PFSK-1 (cell line): ENCODE measurements around the gene TLCD5.

ENCODE experiments used
- FOXP2 ChIP-seq: optimal IDR thresholded peaks from 2 replicates; pipeline ENCODE3; 2011; ENCODE audit warnings: borderline replicate concordance, control low read depth, inconsistent platforms; ENCODE audit not compliant: insufficient read depth; ENCODE audit errors: extremely low read length, extremely low read depth
- POLR2AphosphoS5 ChIP-seq: IDR thresholded peaks from 2 replicates; pipeline ENCODE4 v1.6.1; 2012; ENCODE audit warnings: low read depth, mild to moderate bottlenecking, control low read depth, low read length, moderate library complexity
- SIN3A ChIP-seq: IDR thresholded peaks from 2 replicates; pipeline ENCODE4 v1.6.1; 2012; ENCODE audit warnings: mild to moderate bottlenecking, low read length, moderate library complexity, borderline replicate concordance; ENCODE audit not compliant: insufficient read depth
- TAF1 ChIP-seq: IDR thresholded peaks from 2 replicates; pipeline ENCODE4 v1.6.1; 2012; ENCODE audit warnings: low read length, control low read depth, borderline replicate concordance; ENCODE audit not compliant: insufficient read depth
- TF ChIP-seq, protein P1 (sequence below), 2 experiments: IDR thresholded peaks; 2 replicates each; pipeline versions ENCODE4 v1.6.1 to v1.8.0; 2011 to 2012; ENCODE audit warnings: low read depth in 2 of 2, low read length in 2 of 2, control low read depth in 1 of 2, inconsistent platforms in 1 of 2, mild to moderate bottlenecking in 1 of 2, moderate library complexity in 1 of 2; ENCODE audit not compliant: insufficient read depth in 1 of 2

TLCD5 gene

GRCh38 chr11:120298461-120298860 is 26.6 kb upstream of the TLCD5 start:
- TF ChIP-seq SIN3A (no peak), POLR2AphosphoS5 (no peak), TAF1 (no peak), FOXP2 (no peak)
- TF ChIP-seq, protein P1, sequence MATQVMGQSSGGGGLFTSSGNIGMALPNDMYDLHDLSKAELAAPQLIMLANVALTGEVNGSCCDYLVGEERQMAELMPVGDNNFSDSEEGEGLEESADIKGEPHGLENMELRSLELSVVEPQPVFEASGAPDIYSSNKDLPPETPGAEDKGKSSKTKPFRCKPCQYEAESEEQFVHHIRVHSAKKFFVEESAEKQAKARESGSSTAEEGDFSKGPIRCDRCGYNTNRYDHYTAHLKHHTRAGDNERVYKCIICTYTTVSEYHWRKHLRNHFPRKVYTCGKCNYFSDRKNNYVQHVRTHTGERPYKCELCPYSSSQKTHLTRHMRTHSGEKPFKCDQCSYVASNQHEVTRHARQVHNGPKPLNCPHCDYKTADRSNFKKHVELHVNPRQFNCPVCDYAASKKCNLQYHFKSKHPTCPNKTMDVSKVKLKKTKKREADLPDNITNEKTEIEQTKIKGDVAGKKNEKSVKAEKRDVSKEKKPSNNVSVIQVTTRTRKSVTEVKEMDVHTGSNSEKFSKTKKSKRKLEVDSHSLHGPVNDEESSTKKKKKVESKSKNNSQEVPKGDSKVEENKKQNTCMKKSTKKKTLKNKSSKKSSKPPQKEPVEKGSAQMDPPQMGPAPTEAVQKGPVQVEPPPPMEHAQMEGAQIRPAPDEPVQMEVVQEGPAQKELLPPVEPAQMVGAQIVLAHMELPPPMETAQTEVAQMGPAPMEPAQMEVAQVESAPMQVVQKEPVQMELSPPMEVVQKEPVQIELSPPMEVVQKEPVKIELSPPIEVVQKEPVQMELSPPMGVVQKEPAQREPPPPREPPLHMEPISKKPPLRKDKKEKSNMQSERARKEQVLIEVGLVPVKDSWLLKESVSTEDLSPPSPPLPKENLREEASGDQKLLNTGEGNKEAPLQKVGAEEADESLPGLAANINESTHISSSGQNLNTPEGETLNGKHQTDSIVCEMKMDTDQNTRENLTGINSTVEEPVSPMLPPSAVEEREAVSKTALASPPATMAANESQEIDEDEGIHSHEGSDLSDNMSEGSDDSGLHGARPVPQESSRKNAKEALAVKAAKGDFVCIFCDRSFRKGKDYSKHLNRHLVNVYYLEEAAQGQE (IDR thresholded peaks at IDR 0.05; ENCODE audit: insufficient read depth in 1 of 2, low read depth in 2 of 2, low read length in 2 of 2): no peak

- TF ChIP-seq TAF1 (no peak), FOXP2 (no peak), POLR2AphosphoS5 (no peak), SIN3A (no peak)
- TF ChIP-seq, protein P1 (IDR thresholded peaks at IDR 0.05; ENCODE audit: insufficient read depth in 1 of 2, low read depth in 2 of 2, low read length in 2 of 2): no peak
Observed at GRCh38 chr11:120302001-120302805, 22.9 kb upstream of the TLCD5 start.

DNA sequence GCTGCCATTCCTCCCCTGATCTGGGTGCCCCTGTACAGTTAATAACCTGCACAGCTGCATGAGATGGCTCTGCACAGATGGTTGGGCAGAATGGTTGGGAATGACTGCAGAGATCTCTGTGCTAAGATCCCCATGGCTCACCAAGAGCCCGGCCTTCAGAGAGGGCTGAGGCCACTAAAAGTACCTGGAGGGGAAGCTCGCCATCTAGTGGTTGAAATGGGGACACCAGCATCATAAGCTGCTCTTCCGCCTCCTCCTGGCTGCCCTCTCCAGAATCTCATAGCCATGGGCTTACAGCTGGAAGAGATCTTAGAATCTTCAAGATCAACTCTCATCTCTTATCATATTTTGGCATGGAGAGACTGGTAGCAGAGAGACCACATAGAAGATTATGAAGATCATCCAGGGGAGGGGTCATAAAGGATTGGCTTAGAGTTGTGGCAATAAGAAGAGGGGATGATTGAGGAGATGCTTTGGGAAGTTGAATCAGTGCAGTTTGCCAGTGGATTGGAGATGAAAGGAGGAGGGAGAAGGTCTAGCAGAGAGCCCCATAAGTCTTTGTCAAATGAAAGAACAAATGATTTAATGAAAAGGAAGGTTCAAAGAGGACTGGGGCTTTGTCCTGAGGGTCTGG is 22.0 kb upstream of the TLCD5 start:
- no peak for TF ChIP-seq FOXP2
- no peak for TF ChIP-seq POLR2AphosphoS5
- TF ChIP-seq, protein P1 (IDR thresholded peaks at IDR 0.05; ENCODE audit: insufficient read depth in 1 of 2, low read depth in 2 of 2, low read length in 2 of 2): no peak
- TF ChIP-seq TAF1: no peak

DNA sequence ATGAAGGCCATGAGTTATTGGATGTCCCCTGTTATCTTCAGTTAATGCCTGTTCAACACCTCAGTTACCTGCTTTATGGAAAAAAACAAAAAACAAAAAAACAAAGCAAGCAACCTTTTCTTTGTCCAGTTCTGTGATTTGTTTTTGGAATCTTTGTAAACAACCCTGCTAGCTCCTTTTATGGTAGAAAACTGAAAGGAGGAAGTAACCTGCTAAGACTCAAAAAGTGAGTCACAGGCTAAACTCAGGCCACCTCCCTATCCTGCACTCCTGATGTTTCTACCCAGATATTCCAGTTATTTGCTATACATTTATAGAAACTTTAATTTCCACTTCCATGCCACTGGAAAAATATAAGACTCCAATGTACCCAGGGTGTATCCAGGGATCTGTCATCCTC is 20.6 kb upstream of the TLCD5 start:
- TF ChIP-seq SIN3A (no peak), FOXP2 (no peak), TAF1 (no peak), POLR2AphosphoS5 (no peak)
- TF ChIP-seq, protein P1 (IDR thresholded peaks at IDR 0.05; ENCODE audit: insufficient read depth in 1 of 2, low read depth in 2 of 2, low read length in 2 of 2): no peak
